GM18519 (cell line): ENCODE measurements around the gene PTPMT1.

Experiments used
- ATAC-seq: cut with Tn5 transposase; IDR thresholded peaks from one replicate; pipeline ENCODE4 v1.9.1; 2021; ENCODE audit warnings: mild to moderate bottlenecking, moderate library complexity; ENCODE audit not compliant: unreplicated experiment, low FRiP score

PTPMT1 gene

DNA sequence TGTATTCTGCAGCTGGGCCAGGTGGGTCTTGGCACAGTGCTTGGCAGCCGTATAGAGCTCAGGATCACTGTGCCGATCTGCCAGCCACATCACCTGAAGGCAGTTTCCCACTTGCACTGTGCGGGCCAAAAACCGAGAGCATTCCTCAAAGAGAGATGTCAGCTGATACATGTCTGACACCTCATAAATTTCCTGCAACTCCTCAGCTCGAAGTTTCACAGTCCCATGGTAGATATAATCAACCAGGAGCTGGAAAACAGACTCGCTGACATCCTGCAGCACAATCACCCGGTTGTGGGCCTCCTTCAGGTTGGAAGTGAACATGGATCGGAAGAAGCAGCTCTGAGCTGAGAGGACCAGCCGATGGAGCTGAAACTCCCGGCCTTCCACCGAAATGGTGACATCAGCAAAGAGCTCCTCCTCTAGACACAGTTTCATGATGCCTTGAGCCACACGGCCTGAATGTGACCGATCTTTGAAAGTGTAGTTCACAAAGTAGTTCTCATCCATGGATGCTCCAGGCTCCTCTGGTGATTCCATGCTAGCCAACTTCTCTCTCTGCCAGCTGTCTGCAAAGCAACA is 12.2 kb downstream of the PTPMT1 start:
- ATAC-seq: no peak

DNA sequence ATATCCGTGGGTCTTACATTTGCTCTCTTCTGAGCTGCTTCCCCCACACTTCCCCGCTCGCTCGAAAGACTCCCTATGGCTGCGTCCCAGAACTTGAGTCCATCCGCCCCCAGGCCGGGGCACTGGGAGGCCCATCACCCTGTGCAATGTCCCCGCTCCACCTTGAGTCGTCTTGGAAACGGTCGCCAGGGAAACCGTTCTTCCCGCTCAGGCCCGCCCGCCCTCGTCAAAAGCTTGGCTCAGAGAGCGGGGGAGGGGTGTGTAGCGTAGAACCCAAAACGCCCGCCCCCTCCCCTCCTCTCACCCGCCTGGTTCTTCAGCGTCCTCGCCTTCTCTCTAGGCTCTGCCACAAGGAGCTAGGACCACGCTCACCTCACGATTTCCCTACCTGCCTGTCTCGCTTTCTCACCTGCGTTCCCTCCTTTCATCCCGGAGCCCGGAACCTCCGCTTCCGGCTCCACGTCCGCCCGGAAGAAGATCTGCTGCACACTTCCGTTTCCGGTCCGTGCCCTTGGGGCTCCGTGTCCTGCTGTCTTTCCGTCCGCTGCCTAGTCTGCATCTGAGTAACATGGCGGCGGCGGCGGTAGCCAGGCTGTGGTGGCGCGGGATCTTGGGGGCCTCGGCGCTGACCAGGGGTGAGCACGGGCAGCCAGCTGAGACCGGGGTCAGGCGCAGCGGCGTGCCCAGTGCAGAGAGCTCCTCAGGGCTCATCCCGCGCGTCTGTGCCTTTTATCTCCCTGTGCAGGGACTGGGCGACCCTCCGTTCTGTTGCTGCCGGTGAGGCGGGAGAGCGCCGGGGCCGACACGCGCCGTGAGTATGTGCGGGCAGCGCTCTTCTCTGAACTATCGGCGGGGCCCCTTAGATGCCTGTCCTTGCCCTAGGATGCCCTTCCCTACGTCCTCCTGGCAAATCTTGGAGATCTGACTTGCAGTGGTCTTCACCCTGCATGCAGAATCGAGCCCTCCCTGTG is 13.4 kb downstream of the PTPMT1 start, which contains the start of the genes KBTBD4 and NDUFS3:
Gene KBTBD4 (minus strand): TSS at position 447 of the 971 bp plus-strand sequence. CDS start 19 bp downstream, at position 428.
Gene NDUFS3 (plus strand): TSS at position 551 of the 971 bp plus-strand sequence. CDS start 18 bp downstream, at position 569.
- ATAC-seq: peak; percentile 88

DNA sequence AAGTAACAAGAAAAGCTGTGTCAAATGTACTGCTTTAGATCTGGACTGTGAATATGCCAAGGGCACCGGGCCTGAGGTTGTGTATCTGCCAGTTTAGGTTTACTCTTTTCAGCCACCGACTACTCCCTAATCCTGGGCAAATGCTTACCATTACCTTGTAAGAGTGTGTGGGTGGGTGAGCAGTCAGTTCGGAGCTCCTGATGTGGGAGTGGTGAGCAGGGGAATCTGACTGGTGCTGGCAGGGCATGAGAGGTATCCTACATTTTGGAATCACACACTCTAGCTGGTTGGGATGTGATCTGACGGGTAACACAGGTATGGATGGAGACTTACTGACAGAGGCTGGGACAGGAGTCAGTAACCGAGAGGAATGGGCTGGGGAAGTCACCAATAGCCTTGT is 18.4 kb downstream of the PTPMT1 start:
- ATAC-seq: no peak

DNA sequence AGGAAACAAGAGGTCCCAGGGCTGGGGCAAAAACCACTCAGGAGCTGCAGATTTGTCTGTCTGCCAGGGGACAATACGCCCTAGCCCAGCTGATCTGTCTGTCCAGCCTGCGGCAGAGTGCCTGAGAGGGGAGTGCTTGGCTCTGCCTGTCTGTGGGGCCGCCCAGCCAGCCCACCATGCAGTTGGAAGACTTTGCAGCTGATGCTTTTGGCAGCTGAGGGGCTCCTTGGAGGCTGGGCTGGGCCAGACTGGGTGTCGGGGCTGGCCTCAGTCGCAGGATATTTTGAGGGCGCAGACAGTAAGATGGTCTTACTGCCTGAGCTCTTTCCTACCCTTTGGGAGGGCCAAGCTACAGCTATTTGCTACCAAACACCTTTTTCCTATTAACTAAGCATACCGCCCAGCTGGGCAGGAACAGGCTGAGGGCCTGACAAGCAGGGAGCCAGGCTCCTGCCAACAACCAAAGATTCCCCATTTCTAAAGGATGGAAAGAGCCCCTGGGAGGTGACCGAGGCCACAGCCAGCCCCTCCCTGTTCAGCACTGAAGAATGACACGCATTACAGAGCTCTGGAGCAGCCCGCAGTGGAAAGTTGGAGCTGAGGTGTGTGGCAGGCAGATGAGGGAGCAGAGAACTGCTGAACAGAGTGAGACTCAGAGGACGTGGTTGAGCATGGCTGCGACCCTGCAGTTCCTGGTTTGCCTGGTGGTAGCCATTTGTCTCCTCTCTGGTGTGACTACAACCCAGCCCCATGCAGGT is 20.9 kb downstream of the PTPMT1 start, which contains the start of gene FAM180B:
Gene FAM180B (plus strand): TSS at position 581 of the 758 bp plus-strand sequence. CDS start 91 bp downstream, at position 672.
- ATAC-seq: no peak

DNA sequence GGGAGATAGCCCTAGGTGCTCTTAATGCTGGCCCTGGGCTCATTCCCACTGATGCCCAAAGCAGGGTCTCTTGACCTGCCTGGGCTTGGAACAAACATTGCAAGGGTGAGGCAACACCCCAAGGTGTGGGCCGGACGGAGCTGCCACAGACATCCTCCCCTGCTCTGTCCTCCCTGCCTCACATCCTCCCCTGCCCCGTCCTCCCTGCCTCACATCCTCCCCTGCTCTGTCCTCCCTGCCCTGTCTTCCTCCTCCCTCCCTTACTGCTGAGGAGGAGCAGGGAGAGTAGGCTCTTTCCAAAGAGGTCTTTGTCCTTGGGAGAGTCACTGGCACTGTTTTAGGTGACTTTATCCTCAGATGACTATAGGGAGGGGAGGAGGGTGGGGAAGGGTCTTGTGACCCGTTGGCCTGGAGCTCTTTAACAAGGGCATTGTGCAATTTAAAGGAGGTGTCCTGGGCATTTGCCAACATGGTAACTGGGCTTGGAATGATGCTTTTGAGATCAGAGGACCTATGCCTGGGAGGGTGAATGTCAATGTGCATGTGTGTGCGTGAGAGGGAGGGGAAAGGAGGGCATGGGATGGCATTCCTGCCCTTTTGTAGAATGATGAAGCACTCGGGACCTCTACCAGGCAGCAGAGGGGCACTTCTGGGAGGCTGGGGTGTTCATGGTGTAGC is 21.8 kb downstream of the PTPMT1 start:
- ATAC-seq: no peak

DNA sequence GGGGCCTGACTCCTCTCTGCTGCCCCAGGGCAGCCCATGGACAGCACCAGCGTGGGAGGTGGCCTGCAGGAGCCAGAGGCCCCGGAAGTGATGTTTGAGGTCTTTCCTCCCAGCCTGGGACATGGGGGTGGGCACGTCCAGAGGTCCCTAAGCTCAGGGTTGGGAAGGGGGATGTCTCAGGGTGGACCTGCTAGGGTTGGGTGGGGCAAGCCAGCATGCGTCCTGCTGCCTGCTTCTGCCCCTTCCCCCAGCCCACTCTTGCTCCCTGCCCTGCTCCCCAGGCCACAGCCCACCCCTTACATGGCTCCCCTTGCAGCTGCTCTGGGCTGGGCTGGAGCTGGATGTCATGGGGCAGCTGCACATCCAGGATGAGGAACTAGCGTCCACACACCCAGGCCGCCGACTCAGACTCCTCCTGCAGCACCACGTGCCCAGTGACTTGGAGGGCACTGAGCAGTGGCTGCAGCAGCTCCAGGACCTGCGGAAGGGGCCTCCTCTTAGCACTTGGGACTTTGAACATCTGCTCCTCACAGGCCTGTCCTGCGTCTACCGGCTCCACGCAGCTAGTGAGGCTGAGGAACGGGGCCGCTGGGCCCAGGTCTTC is 22.4 kb downstream of the PTPMT1 start:
- no peak for ATAC-seq

DNA sequence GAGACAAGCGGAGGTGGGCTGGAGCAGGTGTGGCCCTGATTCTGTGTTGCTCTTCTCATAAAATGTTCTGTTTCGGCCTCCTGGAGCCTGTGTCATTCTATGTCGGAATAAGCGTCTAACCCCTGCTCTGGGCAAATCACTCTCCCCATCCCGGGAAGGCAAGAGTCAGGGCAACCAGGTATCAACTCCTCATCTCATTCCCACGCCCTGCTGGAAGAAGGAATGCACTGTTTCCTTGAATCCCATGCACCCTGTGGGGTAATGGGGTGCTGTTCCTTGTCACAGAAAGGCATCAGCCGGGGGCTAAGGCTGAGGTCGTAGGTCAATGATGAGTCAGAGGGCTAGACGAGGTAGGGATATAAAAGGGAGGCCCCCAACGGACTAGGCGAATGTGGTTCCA is 23.7 kb downstream of the PTPMT1 start:
- no peak for ATAC-seq

DNA sequence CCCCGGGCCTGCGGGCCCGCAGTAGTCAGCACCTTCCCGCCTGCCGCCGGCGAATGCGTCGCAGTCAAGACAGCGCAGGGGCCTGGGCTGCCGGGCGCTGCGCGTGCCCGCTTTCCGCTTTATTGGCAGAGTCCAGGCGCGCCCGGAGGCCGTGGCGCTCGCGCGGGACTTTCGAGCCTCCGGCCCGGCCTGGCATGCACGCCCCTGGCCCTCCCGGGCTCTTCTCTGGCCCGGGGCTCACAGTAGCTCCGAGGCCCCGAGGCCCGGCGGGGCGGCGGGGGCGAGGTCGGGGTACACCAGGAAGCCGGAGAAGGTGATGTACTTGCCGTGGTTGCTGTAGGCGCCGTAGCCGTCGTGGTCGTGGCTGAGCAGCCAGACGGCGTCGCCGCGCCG is 24.2 kb downstream of the PTPMT1 start:
- ATAC-seq: no peak

DNA sequence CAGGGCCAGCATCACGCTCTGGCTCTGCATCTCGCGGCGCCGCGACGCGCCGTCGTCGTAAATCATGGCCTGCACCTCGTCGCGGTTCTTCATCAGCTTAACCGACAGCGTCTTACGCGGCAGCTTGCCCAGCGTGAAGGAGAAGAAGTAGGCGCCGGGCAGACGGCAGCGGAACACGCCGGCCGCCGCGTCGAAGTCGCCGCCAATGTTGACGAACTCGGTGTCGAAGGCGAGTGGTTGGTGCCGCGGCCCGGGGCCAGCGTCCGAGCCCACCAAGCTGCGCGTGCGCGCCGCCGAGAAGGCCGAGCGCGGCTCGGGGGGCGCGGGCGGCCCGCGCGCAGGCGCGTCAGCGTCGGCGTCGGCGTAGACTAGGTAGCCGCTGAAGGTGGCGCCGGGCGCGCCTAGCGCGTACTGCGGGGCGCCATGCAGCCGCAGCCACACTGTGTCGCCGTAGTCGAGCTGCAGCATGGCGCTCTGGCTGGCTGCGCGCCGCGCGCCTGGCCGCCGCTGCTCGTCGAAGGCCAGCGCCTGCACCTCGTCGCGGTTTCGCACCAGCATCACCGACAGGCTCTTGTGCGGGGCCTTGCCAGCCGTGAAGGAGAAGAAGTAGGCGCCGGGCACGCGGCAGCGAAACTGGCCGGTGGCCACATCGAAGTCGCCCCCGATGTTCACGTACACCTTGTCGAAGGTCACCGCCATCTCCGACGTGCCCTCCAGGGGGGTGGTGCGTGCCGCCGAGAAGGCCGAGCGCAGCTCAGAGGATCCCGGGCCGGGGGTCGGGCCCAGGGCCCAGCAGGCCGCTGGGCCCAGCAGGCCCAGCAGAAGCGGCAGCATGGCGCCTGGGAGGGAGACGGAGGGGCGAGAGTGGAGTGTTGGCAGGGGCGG is 24.8 kb downstream of the PTPMT1 start:
- ATAC-seq: no peak

DNA sequence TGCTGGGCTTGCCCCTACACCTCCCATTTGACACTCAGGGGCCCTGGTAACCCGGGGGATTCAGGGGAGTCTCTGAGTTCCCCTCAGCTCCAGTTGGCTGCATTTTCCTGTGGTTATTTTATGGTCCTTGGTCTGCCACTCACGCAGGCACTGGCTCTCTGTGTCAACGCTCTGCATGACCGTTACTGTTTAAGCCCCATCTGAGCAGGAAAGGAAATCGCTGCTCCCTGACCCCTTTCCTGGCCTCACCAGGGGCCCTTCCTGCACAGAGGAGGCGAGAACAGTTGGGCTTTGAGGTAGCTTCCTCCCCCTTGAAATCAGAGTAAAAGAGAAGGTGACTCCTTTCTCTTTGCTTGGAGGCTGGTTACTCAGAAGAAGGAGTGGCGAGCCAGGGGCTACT is 26.4 kb downstream of the PTPMT1 start:
- no peak for ATAC-seq

DNA sequence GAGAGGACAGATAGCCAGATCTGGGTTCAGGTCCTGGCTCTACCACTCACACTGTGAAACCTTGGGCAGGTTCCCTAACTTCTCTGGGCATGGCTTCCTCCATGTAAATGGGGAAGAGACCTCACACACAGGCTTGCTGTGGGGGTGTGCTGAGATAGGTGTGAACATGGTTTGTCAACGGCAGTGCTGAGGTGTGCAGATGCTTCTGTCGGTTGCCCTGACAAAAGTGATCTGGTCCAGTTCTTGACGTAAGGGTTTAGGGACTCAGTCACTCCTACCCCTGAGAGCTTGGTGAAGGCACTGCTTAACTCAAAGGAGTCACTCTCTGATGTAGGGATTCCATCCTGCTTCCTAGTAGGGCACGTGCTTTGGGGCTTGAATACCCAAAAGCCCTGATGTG is 26.9 kb downstream of the PTPMT1 start:
- ATAC-seq: no peak

DNA sequence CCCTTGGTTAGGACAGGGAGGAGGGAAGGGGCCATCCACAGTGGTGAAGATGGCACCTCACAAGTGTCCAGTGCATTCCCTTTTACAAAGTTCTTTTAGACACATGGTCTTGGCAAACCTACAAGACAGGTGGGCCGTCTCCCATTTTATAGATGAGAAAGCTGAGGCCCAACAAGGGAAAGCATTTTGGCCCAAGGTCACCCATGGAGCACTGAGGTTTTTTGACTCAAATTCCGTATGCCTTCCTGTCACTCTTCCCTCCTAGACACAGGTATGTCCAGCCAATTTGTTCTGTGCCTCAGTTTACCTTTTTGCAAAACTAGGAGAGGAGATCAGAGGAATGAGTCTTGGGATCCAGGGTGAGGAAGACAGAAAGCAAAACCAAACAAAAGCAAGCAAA is 27.6 kb downstream of the PTPMT1 start:
- no peak for ATAC-seq

DNA sequence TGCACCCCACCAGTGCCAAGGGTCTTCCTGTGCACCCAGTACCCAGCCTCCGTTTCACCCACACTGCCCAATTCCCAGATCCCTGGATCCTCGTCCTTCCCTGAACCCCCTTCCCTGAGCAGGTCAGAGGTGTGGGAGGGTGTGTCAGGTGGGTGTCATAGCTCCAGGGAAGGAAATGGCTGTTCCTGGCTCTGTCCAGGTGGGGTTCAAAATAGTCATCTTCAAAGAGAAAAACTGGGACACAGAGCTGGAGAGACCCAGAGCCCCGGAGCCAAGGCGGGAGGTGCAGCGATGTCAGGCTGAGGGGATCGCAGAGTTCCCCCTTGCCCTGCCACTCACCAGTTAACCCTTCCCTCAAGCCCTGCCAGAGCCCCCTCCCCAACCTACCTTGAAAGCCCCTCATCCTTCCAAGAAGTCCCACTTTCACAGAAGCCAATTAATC is 28.1 kb downstream of the PTPMT1 start:
- no peak for ATAC-seq

DNA sequence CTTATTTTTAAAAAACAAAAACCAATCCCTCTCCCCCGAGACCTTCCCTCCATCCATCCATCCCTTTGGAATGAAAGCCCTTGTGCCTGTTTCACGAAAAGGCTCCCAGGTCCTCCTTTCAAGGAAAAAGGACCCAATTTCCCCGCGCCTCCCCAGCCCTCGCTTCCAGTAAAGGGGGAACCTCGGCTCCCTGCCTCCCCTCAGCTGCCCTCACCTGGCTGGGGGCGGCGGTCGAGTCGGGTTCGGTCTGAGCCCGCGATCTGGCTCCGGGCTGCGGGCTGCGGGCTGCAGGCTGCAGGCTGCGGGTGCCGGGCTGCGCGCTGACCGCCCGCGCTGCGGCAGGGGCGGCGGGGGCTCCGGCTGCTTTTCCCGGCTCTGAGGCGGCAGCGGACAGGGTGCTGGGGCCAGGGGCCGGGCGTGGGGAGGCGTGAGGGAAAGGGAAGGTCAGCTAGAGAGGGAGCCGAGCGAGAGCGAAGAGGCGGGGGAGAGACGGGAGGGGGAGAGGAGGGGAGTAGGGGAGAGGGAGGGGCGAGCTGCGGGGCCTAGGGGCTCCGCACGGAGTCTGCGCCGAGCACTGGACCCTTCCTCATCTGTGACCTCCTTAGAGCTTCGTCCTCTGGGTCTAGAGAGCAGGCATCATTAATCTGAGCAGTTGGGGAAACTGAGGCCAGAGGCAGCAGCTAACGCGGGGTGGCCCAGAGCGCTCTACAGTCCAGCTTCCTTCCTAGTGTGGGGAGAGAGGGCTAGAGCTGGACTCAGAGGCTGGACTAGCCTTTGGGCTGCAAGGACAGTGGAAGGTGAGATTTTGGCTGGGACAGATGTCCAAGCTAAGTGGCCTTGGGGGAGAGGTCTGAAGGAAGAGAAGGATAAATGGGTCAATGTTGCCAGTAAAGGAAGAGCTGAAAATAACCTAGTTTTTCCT is 28.8 kb downstream of the PTPMT1 start, which contains the start of gene C1QTNF4:
Gene C1QTNF4 (minus strand): TSS at position 478 of the 922 bp plus-strand sequence. CDS start 3,601 bp downstream, outside the sequence.
- no peak for ATAC-seq

DNA sequence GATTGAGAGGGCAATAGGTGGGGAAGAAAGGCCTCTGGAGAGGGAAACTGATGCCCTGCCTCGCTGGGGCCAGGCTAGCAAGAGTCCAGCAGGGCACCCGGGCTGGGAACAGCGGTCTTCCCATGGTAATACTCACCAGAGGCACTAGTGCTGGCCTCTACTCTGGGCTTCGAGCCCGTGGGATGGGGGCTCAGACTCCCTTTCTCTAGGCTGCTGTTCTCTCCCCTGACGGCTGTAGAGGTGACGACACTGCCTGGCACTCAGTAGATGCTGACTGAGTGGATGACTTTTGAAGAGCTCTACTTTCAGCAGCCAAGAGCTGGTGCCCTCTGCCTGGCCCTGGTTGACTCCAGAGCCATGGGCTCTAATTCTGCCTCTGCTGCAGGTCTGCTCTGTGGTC is 29.6 kb downstream of the PTPMT1 start:
- ATAC-seq: no peak

DNA sequence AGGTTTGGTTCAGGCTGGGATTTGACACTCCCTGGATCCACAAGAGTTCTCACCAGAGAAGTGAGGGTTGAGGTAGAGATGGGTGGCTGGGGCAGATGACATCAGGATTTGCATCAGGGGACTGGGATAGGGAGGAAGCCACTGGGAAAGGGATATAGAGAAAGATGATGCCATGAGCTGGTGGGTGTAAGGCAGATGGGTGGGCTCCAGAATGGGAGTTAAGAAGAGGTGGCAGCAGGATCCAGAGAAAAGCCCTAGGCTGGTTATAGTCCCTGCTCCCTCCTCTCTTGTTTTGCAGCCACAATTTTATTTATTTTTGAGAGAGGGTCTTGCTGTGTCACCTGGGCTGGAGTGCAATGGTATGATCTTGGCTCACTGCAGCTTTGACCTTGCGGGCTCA is 30.6 kb downstream of the PTPMT1 start:
- no peak for ATAC-seq

DNA sequence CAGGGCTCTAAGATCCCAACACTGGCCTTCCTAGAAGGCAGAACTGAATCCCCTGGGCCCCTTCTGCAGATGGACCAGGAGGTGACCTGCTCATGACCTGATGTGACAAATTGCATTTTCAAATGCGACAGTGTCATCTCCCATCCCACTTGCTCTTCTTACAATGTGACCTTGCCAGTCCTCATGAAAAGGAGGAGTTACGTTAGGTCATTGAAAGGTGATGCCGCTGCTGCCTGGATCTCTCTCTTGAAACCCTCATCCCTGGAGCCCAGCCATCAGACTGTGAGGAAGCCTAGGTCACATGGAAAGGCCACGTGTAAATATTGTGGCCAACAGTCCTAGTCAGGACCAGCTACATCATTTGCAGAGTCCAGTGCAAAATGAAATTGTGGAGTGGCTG is 34.5 kb downstream of the PTPMT1 start:
- no peak for ATAC-seq

DNA sequence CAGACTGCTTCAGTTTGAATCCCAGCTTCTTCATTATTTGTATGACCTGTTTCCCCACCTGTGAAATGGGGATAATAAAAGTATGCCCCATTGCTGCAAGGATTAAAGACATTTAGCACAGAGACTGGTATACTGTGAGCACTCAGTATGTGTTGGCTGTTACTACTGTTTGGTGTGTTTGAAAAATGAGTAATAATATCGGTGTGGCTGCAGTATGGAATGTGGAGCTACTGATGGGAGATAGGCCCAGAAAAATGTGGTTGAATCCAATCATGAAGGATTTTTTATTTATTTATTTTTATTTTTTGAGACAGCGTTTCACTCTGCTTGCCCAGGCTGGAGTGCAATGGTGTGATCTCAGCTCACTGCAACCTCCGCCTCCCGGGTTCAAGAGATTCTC is 37.9 kb downstream of the PTPMT1 start:
- ATAC-seq: no peak
